ENCODE results near the gene PLCB2. TPM values are rescaled to one million over a fixed set of nuclear protein-coding genes. Genes with fewer than 3 reads are reported as not detected.

PLCB2 gene
- total and polyA plus RNA-seq, 2 experiments from 2014 or later = 9.5 to 13.8 TPM

DNA sequence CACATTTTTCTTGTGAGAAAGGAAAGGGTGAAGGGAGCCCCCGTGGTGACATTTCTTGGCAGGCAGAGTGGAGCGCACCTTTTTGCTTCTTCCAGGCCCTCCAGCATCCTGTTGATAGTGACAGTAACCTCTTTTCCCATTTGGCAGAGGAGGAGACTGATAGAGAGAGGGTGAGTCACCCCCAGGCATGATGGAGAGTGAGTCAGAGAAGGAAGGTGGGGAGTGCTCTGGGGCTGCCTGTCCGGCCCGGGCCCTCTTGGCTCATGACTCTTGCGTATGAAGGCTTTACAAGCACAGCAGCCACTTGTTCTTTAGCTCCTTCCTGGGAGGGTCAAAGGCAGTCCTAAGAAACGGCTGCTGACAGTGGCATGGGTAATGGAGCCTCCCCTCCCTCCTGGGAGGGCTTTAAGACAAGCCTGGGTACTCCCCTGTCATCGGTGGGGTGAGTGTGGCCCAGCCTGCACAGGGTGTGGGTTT is 40.9 kb downstream of the PLCB2 start:
- H3K4me1 Mint-ChIP-seq = peaks cover 15% of the 10 kb centered on the region
- no peaks in the 10 kb centered on the region for H3K9me3 Mint-ChIP-seq
- Histone ChIP-seq H3K4me3 (no peak overlapping the region), H4K20me1 (replicated peaks; ENCODE audit: insufficient read depth) (no peaks in the 10 kb centered on the region), H3K27me3 (ENCODE audit: insufficient read depth) (no peaks in the 10 kb centered on the region), H3K4me1 (ENCODE audit: insufficient read depth) (no peaks in the 10 kb centered on the region), H3K79me2 (replicated peaks; ENCODE audit: insufficient read depth) (no peaks in the 10 kb centered on the region), H3F3A (replicated peaks; ENCODE audit: low read depth) (no peaks in the 10 kb centered on the region), H3K36me3 (ENCODE audit: insufficient read depth) (no peaks in the 10 kb centered on the region), H3K4me2 (no peak overlapping the region), H3K27ac (ENCODE audit: low read depth) (no peak overlapping the region), H2AFZ (no peak overlapping the region), H3K9me2 (ENCODE audit: insufficient read depth) (no peaks in the 10 kb centered on the region)
- TF ChIP-seq CREB1 (CRISPR knock-in tag; IDR thresholded peaks at IDR 0.05; ENCODE audit: low read depth) (no peak), NANOG (IDR thresholded peaks at IDR 0.05; ENCODE audit: borderline replicate concordance) (no peak), ZNF331 (CRISPR knock-in tag; IDR thresholded peaks at IDR 0.05; ENCODE audit: low read depth) (no peak), STAT1 (IDR thresholded peaks at IDR 0.05; ENCODE audit: unreplicated experiment) (no peak), JUNB (IDR thresholded peaks at IDR 0.05; ENCODE audit: unreplicated experiment) (no peak), EZH2 (IDR thresholded peaks at IDR 0.05; ENCODE audit: low read depth, unreplicated experiment) (no peak), EZH2phosphoT487 (IDR thresholded peaks at IDR 0.05; ENCODE audit: unreplicated experiment) (no peak), ZNF114 (CRISPR knock-in tag; IDR thresholded peaks at IDR 0.05) (no peak), POLR2AphosphoS5 (IDR thresholded peaks at IDR 0.05; ENCODE audit: low read depth) (no peak)
- TF ChIP-seq, protein P1, sequence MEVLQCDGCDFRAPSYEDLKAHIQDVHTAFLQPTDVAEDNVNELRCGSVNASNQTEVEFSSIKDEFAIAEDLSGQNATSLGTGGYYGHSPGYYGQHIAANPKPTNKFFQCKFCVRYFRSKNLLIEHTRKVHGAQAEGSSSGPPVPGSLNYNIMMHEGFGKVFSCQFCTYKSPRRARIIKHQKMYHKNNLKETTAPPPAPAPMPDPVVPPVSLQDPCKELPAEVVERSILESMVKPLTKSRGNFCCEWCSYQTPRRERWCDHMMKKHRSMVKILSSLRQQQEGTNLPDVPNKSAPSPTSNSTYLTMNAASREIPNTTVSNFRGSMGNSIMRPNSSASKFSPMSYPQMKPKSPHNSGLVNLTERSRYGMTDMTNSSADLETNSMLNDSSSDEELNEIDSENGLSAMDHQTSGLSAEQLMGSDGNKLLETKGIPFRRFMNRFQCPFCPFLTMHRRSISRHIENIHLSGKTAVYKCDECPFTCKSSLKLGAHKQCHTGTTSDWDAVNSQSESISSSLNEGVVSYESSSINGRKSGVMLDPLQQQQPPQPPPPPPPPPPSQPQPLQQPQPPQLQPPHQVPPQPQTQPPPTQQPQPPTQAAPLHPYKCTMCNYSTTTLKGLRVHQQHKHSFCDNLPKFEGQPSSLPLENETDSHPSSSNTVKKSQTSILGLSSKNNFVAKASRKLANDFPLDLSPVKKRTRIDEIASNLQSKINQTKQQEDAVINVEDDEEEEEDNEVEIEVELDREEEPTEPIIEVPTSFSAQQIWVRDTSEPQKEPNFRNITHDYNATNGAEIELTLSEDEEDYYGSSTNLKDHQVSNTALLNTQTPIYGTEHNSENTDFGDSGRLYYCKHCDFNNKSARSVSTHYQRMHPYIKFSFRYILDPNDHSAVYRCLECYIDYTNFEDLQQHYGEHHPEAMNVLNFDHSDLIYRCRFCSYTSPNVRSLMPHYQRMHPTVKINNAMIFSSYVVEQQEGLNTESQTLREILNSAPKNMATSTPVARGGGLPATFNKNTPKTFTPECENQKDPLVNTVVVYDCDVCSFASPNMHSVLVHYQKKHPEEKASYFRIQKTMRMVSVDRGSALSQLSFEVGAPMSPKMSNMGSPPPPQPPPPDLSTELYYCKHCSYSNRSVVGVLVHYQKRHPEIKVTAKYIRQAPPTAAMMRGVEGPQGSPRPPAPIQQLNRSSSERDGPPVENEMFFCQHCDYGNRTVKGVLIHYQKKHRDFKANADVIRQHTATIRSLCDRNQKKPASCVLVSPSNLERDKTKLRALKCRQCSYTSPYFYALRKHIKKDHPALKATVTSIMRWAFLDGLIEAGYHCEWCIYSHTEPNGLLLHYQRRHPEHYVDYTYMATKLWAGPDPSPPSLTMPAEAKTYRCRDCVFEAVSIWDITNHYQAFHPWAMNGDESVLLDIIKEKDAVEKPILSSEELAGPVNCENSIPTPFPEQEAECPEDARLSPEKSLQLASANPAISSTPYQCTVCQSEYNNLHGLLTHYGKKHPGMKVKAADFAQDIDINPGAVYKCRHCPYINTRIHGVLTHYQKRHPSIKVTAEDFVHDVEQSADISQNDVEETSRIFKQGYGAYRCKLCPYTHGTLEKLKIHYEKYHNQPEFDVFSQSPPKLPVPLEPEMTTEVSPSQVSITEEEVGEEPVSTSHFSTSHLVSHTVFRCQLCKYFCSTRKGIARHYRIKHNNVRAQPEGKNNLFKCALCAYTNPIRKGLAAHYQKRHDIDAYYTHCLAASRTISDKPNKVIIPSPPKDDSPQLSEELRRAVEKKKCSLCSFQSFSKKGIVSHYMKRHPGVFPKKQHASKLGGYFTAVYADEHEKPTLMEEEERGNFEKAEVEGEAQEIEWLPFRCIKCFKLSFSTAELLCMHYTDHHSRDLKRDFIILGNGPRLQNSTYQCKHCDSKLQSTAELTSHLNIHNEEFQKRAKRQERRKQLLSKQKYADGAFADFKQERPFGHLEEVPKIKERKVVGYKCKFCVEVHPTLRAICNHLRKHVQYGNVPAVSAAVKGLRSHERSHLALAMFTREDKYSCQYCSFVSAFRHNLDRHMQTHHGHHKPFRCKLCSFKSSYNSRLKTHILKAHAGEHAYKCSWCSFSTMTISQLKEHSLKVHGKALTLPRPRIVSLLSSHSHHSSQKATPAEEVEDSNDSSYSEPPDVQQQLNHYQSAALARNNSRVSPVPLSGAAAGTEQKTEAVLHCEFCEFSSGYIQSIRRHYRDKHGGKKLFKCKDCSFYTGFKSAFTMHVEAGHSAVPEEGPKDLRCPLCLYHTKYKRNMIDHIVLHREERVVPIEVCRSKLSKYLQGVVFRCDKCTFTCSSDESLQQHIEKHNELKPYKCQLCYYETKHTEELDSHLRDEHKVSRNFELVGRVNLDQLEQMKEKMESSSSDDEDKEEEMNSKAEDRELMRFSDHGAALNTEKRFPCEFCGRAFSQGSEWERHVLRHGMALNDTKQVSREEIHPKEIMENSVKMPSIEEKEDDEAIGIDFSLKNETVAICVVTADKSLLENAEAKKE (CRISPR knock-in tag; IDR thresholded peaks at IDR 0.05) = no peak
- TF ChIP-seq, protein P2, sequence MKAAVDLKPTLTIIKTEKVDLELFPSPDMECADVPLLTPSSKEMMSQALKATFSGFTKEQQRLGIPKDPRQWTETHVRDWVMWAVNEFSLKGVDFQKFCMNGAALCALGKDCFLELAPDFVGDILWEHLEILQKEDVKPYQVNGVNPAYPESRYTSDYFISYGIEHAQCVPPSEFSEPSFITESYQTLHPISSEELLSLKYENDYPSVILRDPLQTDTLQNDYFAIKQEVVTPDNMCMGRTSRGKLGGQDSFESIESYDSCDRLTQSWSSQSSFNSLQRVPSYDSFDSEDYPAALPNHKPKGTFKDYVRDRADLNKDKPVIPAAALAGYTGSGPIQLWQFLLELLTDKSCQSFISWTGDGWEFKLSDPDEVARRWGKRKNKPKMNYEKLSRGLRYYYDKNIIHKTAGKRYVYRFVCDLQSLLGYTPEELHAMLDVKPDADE (IDR thresholded peaks at IDR 0.05) = no peak
- TF ChIP-seq, protein P3, sequence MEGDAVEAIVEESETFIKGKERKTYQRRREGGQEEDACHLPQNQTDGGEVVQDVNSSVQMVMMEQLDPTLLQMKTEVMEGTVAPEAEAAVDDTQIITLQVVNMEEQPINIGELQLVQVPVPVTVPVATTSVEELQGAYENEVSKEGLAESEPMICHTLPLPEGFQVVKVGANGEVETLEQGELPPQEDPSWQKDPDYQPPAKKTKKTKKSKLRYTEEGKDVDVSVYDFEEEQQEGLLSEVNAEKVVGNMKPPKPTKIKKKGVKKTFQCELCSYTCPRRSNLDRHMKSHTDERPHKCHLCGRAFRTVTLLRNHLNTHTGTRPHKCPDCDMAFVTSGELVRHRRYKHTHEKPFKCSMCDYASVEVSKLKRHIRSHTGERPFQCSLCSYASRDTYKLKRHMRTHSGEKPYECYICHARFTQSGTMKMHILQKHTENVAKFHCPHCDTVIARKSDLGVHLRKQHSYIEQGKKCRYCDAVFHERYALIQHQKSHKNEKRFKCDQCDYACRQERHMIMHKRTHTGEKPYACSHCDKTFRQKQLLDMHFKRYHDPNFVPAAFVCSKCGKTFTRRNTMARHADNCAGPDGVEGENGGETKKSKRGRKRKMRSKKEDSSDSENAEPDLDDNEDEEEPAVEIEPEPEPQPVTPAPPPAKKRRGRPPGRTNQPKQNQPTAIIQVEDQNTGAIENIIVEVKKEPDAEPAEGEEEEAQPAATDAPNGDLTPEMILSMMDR (conservative IDR thresholded peaks at IDR 0.05; ENCODE audit: low read depth in 2 of 2) = no peak
- TF ChIP-seq, protein P4, sequence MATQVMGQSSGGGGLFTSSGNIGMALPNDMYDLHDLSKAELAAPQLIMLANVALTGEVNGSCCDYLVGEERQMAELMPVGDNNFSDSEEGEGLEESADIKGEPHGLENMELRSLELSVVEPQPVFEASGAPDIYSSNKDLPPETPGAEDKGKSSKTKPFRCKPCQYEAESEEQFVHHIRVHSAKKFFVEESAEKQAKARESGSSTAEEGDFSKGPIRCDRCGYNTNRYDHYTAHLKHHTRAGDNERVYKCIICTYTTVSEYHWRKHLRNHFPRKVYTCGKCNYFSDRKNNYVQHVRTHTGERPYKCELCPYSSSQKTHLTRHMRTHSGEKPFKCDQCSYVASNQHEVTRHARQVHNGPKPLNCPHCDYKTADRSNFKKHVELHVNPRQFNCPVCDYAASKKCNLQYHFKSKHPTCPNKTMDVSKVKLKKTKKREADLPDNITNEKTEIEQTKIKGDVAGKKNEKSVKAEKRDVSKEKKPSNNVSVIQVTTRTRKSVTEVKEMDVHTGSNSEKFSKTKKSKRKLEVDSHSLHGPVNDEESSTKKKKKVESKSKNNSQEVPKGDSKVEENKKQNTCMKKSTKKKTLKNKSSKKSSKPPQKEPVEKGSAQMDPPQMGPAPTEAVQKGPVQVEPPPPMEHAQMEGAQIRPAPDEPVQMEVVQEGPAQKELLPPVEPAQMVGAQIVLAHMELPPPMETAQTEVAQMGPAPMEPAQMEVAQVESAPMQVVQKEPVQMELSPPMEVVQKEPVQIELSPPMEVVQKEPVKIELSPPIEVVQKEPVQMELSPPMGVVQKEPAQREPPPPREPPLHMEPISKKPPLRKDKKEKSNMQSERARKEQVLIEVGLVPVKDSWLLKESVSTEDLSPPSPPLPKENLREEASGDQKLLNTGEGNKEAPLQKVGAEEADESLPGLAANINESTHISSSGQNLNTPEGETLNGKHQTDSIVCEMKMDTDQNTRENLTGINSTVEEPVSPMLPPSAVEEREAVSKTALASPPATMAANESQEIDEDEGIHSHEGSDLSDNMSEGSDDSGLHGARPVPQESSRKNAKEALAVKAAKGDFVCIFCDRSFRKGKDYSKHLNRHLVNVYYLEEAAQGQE (IDR thresholded peaks at IDR 0.05; ENCODE audit: unreplicated experiment) = no peak
- ATAC-seq (no peak), DNase-seq (ENCODE audit: low spot score) (no peak)
- peaks cover 4% of the 10 kb centered on the region; the same call in 1 of the 3 replicates for H3K36me3 Mint-ChIP-seq (ENCODE audit: low read depth)
- peaks cover 6% of the 10 kb centered on the region for H3K27me3 Mint-ChIP-seq (ENCODE audit: insufficient read depth, low read depth, poor library complexity)
- H3K27ac Mint-ChIP-seq = peak overlapping the region; percentile 7; the same call in 1 of the 2 replicates
- H3K4me3 Mint-ChIP-seq = no peak overlapping the region

Data from GM23338 (cell line).